ENCODE data around the gene RTN4RL1.
"Not testable (repeated sequence)": the region's sequence is repeated elsewhere in the genome, so short reads cannot be mapped to it uniquely, and the experiment has no call there.

Gene RTN4RL1

GRCh38 chr17:2019723-2020122 is 5.4 kb downstream of the RTN4RL1 start:
- Histone ChIP-seq H3K36me3 (no peaks in the 10 kb centered on the region), H3K4me2 (peak overlapping the region; percentile 100), H3K9me3 (no peaks in the 10 kb centered on the region), H3K4me1 (peaks cover 94% of the 10 kb centered on the region), H3K4me3 (no peak overlapping the region; the same call in 1 of the 2 replicates), H3K9ac (peak overlapping the region; percentile 72; the same call in 1 of the 2 replicates), H3K27me3 (peaks cover 8% of the 10 kb centered on the region; the same call in 1 of the 2 replicates), H4K20me1 (peaks cover 50% of the 10 kb centered on the region), H3K27ac (peak overlapping the region; percentile 89)
- TF ChIP-seq Cebpa-rat (IDR thresholded peaks at IDR 0.05), result no peak

DNA sequence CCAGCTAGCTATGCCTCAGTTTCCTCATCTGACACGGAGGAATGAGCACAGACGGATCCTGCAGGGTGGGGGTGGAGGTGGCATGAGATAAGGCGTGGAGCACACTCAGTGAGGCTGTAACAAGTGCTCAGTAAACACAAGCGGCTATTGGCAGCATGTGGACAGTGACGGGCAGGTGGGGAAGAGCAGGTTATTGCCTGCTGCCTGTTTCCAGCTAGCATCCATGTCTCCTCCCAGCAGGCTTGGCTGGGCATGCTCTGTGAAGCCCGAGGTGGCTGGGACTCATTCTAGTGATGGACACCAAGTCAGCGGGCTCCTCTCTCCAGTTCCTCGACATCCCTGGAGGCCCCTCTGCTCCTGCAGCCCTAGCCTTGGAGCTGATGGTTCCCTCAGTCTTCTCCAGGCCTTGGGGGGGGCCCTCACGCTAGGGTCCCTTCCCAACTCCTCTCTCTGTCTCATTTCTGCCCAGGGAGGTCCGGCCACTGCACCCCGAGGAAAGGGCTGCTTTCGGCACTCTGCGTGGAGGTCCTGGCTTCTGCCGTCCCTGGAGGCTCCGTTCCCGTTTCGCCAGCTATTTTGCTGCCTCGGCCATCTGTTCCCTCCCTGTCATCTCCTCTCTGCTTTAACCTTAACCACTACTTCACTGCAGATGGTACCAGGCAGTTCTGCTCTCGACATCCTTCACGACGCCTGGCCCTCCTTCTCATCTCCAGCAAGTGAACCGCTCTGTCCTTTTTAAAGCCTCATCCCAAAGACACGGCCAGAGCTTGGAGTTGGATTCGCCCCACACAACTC is 6.2 kb downstream of the RTN4RL1 start:
- Histone ChIP-seq H3K4me3 (peak overlapping the region; percentile 56), H3K4me2 (peak overlapping the region; percentile 100), H3K9ac (peak overlapping the region; percentile 72; the same call in 1 of the 2 replicates), H3K9me3 (no peaks in the 10 kb centered on the region), H3K27ac (peak overlapping the region; percentile 89), H3K36me3 (0 out of 2 replicates have a peak, but pooled peaks cover 4% of the 10 kb centered on the region), H3K27me3 (no peaks in the 10 kb centered on the region), H4K20me1 (peaks cover 50% of the 10 kb centered on the region), H3K4me1 (peaks cover 98% of the 10 kb centered on the region)
- TF ChIP-seq Cebpa-rat (IDR thresholded peaks at IDR 0.05), result no peak

GRCh38 chr17:2017274-2017941 is 7.7 kb downstream of the RTN4RL1 start:
- no peaks in the 10 kb centered on the region for H3K9me3 ChIP-seq
- H3K4me2 ChIP-seq, result peak overlapping the region; percentile 100
- H3K9ac ChIP-seq, result peak overlapping the region; percentile 72
- H3K36me3 ChIP-seq, result 0 out of 2 replicates have a peak, but pooled peaks cover 5% of the 10 kb centered on the region
- peak overlapping the region; percentile 89 for H3K27ac ChIP-seq
- H3K27me3 ChIP-seq, result no peaks in the 10 kb centered on the region
- peaks cover 99% of the 10 kb centered on the region for H3K4me1 ChIP-seq
- TF ChIP-seq Cebpa-rat (IDR thresholded peaks at IDR 0.05), result no peak
- peaks cover 50% of the 10 kb centered on the region for H4K20me1 ChIP-seq
- H3K4me3 ChIP-seq, result peak overlapping the region; percentile 56

GRCh38 chr17:2016494-2016893 is 8.6 kb downstream of the RTN4RL1 start:
- Histone ChIP-seq H3K9ac (peak overlapping the region; percentile 72; the same call in 1 of the 2 replicates), H4K20me1 (peaks cover 50% of the 10 kb centered on the region), H3K27me3 (no peaks in the 10 kb centered on the region), H3K36me3 (0 out of 2 replicates have a peak, but pooled peaks cover 5% of the 10 kb centered on the region), H3K27ac (peak overlapping the region; percentile 89), H3K4me1 (peaks cover 99% of the 10 kb centered on the region), H3K4me2 (peak overlapping the region; percentile 100), H3K4me3 (no peak overlapping the region), H3K9me3 (no peaks in the 10 kb centered on the region)
- TF ChIP-seq Cebpa-rat (IDR thresholded peaks at IDR 0.05), result no peak

GRCh38 chr17:2015314-2015713 is 9.8 kb downstream of the RTN4RL1 start:
- Histone ChIP-seq H3K9me3 (no peaks in the 10 kb centered on the region), H3K9ac (no peak overlapping the region), H4K20me1 (peaks cover 39% of the 10 kb centered on the region), H3K27me3 (no peaks in the 10 kb centered on the region), H3K4me1 (peaks cover 99% of the 10 kb centered on the region), H3K4me2 (peak overlapping the region; percentile 15; the same call in 1 of the 2 replicates), H3K36me3 (0 out of 2 replicates have a peak, but pooled peaks cover 5% of the 10 kb centered on the region), H3K4me3 (no peak overlapping the region), H3K27ac (peak overlapping the region; percentile 45; the same call in 1 of the 2 replicates)
- TF ChIP-seq Cebpa-rat (IDR thresholded peaks at IDR 0.05), result no peak

DNA sequence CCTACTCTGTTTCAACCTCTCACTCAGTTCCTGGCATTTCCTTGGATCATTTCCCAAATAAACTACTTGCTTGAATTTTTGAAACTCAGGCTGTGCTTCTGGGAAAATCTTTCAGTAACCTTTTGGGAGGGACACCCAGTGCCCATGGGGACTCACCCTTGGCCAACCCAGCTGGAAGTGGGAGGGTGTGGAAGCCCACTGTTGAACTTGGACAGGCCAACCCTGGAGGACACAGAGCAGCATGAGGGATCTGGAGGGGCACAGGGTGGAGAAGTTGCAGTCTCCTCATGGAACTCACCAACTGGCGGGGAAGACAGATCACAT is 11.2 kb downstream of the RTN4RL1 start:
- Histone ChIP-seq H3K9ac (no peak overlapping the region), H3K27ac (no peak overlapping the region; the same call in 1 of the 2 replicates), H3K27me3 (no peaks in the 10 kb centered on the region), H4K20me1 (peaks cover 26% of the 10 kb centered on the region), H3K9me3 (no peaks in the 10 kb centered on the region), H3K4me2 (peak overlapping the region; percentile 28; the same call in 1 of the 2 replicates), H3K4me1 (peaks cover 88% of the 10 kb centered on the region), H3K36me3 (0 out of 2 replicates have a peak, but pooled peaks cover 5% of the 10 kb centered on the region), H3K4me3 (no peak overlapping the region)
- TF ChIP-seq Cebpa-rat (IDR thresholded peaks at IDR 0.05), result no peak

DNA sequence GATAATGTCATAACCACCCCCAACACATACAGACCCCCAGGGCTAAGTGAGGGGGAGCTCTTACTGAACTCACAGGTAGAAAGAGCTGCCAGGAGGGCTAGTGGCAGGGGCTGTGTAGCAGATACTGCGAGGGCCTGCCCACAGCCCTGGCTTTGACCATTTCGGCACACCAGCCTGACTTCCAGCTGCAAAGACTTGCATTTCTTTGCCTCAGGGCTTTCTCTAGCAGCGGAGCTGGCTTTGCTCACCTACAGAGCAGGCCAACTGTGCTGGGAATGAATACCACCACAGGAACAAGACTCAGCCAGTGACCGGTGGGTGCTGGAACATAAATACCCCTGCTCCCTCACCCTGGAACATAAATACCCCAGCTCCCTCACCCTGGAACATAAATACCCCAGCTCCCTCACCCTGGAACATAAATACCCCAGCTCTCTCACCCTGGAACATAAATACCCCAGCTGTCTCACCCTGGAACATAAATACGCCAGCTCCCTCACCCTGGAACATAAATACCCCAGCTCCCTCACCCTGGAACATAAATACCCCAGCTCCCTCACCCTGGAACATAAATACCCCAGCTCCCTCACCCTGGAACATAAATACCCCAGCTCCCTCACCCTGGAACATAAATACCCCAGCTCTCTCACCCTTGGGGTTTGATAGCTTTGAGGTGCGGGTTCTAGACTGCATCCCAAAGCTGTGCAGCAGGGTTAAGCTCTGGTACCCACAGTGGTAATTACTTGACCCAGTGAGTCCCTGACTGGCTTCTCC is 11.7 kb downstream of the RTN4RL1 start:
- H3K36me3 ChIP-seq, H3K9ac ChIP-seq, H3K4me3 ChIP-seq, H3K9me3 ChIP-seq, H3K27me3 ChIP-seq: not testable (repeated sequence)
- peak overlapping the region; percentile 66 for H3K4me2 ChIP-seq
- H3K4me1 ChIP-seq, result peaks cover 86% of the 10 kb centered on the region
- peak overlapping the region; percentile 76 for H3K27ac ChIP-seq
- H4K20me1 ChIP-seq, result peaks cover 20% of the 10 kb centered on the region

GRCh38 chr17:2012499-2012898 is 12.6 kb downstream of the RTN4RL1 start:
- Histone ChIP-seq H3K4me2 (peak overlapping the region; percentile 66), H3K27ac (peak overlapping the region; percentile 76), H3K27me3 (no peaks in the 10 kb centered on the region), H3K9me3 (no peaks in the 10 kb centered on the region), H3K36me3 (0 out of 2 replicates have a peak, but pooled peaks cover 7% of the 10 kb centered on the region), H4K20me1 (peaks cover 12% of the 10 kb centered on the region; the same call in 1 of the 2 replicates), H3K4me3 (peak overlapping the region; percentile 22; the same call in 1 of the 2 replicates), H3K4me1 (peaks cover 81% of the 10 kb centered on the region), H3K9ac (peak overlapping the region; percentile 48; the same call in 1 of the 2 replicates)
- no peak for TF ChIP-seq Cebpa-rat (IDR thresholded peaks at IDR 0.05)
